Epithelial cell of prostate (primary cell): Measurements from ENCODE around the gene ASGR2.
"Not testable (repeated sequence)": the region's sequence is repeated elsewhere in the genome, so short reads cannot be mapped to it uniquely, and the experiment has no call there.

Source experiments
- DNase-seq: peaks from one replicate; pipeline ENCODE4 v3.0.0-alpha.2; 2011; ENCODE audit warnings: low read depth, low spot score
- H3K27ac ChIP-seq: fragments of 450-650 bp; 2 replicates; pipeline ENCODE4 v1.5.1; 2017; ENCODE audit warnings: mild to moderate bottlenecking

ASGR2 gene

GRCh38 chr17:7127501-7127900 lies 12.9 kb upstream of the ASGR2 start:
- not testable (repeated sequence) for DNase-seq, H3K27ac ChIP-seq

- not testable (repeated sequence) for DNase-seq, H3K27ac ChIP-seq
Observed at GRCh38 chr17:7126386-7126785, 11.8 kb upstream of the ASGR2 start.

GRCh38 chr17:7124923-7125322 lies 10.3 kb upstream of the ASGR2 start:
- H3K27ac ChIP-seq = no peak overlapping the region
- no peak for DNase-seq

- no peak for DNase-seq
- no peak overlapping the region for H3K27ac ChIP-seq
Observed at GRCh38 chr17:7123844-7124243, 9.2 kb upstream of the ASGR2 start.

GRCh38 chr17:7122381-7122780 lies 7.8 kb upstream of the ASGR2 start:
- no peak for DNase-seq
- H3K27ac ChIP-seq = no peak overlapping the region

- not testable (repeated sequence) for DNase-seq, H3K27ac ChIP-seq
Observed at GRCh38 chr17:7120635-7121034, 6.0 kb upstream of the ASGR2 start.

- no peak for DNase-seq
- H3K27ac ChIP-seq = no peak overlapping the region
Observed at GRCh38 chr17:7120123-7120522, 5.5 kb upstream of the ASGR2 start.

GRCh38 chr17:7119314-7119713 lies 4.7 kb upstream of the ASGR2 start:
- DNase-seq = no peak
- H3K27ac ChIP-seq = no peak overlapping the region

GRCh38 chr17:7114875-7115614 lies 423 bp upstream of the ASGR2 start:
- DNase-seq = no peak
- H3K27ac ChIP-seq = no peak overlapping the region

- no peak overlapping the region for H3K27ac ChIP-seq
- no peak for DNase-seq
Observed at GRCh38 chr17:7113273-7114071, 1.1 kb downstream of the ASGR2 start.

- no peak for DNase-seq
- H3K27ac ChIP-seq = no peak overlapping the region
Observed at GRCh38 chr17:7112510-7113108, 2.0 kb downstream of the ASGR2 start.

GRCh38 chr17:7111784-7112509 lies 2.7 kb downstream of the ASGR2 start:
- DNase-seq = no peak

GRCh38 chr17:7110617-7111306 lies 3.9 kb downstream of the ASGR2 start:
- no peak for DNase-seq
- no peak overlapping the region for H3K27ac ChIP-seq

More at GRCh38 chr17:7111784-7112509, 2.7 kb downstream of the ASGR2 start:
- no peak overlapping the region for H3K27ac ChIP-seq

- no peak for DNase-seq
- no peak overlapping the region for H3K27ac ChIP-seq
Observed at GRCh38 chr17:7109461-7110322, 4.9 kb downstream of the ASGR2 start.

- no peak overlapping the region for H3K27ac ChIP-seq
- no peak for DNase-seq
Observed at GRCh38 chr17:7108981-7109380, 5.6 kb downstream of the ASGR2 start.

GRCh38 chr17:7108560-7108925 lies 6.1 kb downstream of the ASGR2 start:
- no peak for DNase-seq
- H3K27ac ChIP-seq = no peak overlapping the region

GRCh38 chr17:7107795-7108559 lies 6.6 kb downstream of the ASGR2 start:
- no peak for DNase-seq
- no peak overlapping the region for H3K27ac ChIP-seq

GRCh38 chr17:7107012-7107754 lies 7.4 kb downstream of the ASGR2 start:
- no peak overlapping the region for H3K27ac ChIP-seq
- no peak for DNase-seq
